GM10266 (cell line): ENCODE data around the gene ADGRA1.
"Not testable (repeated sequence)": the region's sequence is repeated elsewhere in the genome, so short reads cannot be mapped to it uniquely, and the experiment has no call there.

Experiments used
- DNase-seq: peaks from one replicate; pipeline ENCODE4 v3.0.0; 2012; ENCODE audit errors: extremely low spot score
- CTCF ChIP-seq: IDR thresholded peaks from 2 replicates; pipeline ENCODE4 v1.5.1; 2012; ENCODE audit warnings: mild to moderate bottlenecking, low read depth; ENCODE audit not compliant: control insufficient read depth, insufficient read depth; ENCODE audit errors: missing control alignments

ADGRA1 gene

DNA sequence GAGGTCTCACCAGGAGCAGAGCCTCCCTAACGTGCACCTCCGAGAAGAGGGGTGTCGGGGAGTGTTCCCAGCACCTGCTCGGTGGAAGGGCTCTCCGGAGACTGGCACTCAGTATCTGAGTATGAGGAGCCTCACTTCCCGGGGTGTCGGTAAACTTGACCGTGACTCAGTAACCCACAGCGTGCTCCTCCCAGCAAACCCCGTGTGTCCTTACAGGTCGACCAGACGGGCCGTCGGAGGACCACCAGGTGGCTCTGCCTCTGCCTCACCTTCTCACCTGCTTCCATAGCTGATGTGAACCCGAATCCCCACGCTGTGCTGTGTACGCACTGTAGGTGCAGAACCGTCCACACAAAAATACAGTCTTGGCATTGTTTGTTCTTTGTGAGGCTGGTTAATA lies 43.3 kb downstream of the ADGRA1 start:
- no peak for TF ChIP-seq CTCF

GRCh38 chr10:133131734-133132472 lies 44.2 kb downstream of the ADGRA1 start:
- no peak for TF ChIP-seq CTCF
- DNase-seq = no peak

More for the DNA sequence above, 43.3 kb downstream of the ADGRA1 start:
- no peak for DNase-seq

GRCh38 chr10:133132473-133133291 lies 45.0 kb downstream of the ADGRA1 start:
- no peak for DNase-seq
- TF ChIP-seq CTCF = no peak

GRCh38 chr10:133133471-133134231 lies 45.9 kb downstream of the ADGRA1 start:
- no peak for DNase-seq
- TF ChIP-seq CTCF = no peak

- no peak for DNase-seq
- TF ChIP-seq CTCF = no peak
Observed at GRCh38 chr10:133134411-133135115, 46.8 kb downstream of the ADGRA1 start.

DNA sequence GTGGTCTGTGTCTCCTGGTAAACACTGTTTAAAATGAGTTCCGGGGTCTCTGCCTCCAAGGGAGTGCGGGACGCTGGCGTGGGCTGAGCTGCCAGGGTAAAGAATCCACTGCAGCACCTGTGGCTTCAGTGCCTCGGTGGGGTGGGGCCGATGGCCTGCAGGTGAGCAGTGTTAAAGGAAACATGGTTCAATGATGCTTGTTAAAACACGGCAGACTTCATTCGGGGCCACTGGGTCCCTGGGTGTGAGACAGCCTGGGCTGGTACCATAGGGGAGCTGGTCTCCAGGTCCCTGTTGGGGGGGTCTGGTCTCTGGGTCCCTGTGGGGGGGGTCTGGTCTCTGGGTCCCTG lies 47.4 kb downstream of the ADGRA1 start:
- no peak for TF ChIP-seq CTCF
- DNase-seq = no peak

GRCh38 chr10:133137486-133138145 lies 49.9 kb downstream of the ADGRA1 start:
- DNase-seq = not testable (repeated sequence)
